Skeletal muscle satellite cell (primary cell): ENCODE data around the gene RAI14.
A peak's percentile ranks its signal among the peaks of the same experiment; 100 is the strongest.
"Not testable (repeated sequence)": the region's sequence is repeated elsewhere in the genome, so short reads cannot be mapped to it uniquely, and the experiment has no call there.

Source experiments
- H3K27me3 ChIP-seq: 2 replicates; pipeline ENCODE4 v1.7.0; 2013; ENCODE audit warnings: low read length; ENCODE audit not compliant: control insufficient read depth, insufficient read depth
- H3K36me3 ChIP-seq: 2 replicates; pipeline ENCODE4 v1.7.0; 2013; ENCODE audit warnings: mild to moderate bottlenecking, control low read depth, low read length; ENCODE audit not compliant: insufficient read depth
- H3K4me1 ChIP-seq: 2 replicates; pipeline ENCODE4 v1.7.0; 2013; ENCODE audit warnings: low read length; ENCODE audit not compliant: control insufficient read depth, insufficient read depth
- H3K4me2 ChIP-seq: 2 replicates; pipeline ENCODE4 v1.7.0; 2013; ENCODE audit warnings: mild to moderate bottlenecking, low read length
- H3K4me3 ChIP-seq: 2 replicates; pipeline ENCODE4 v1.7.0; 2013; ENCODE audit warnings: low read length
- H3K9ac ChIP-seq: 2 replicates; pipeline ENCODE4 v1.7.0; 2013; ENCODE audit warnings: mild to moderate bottlenecking, low read depth, low read length, moderate library complexity
- H3K9me3 ChIP-seq: replicated peaks from 2 replicates; pipeline ENCODE4 v1.7.0; 2013; ENCODE audit warnings: mild to moderate bottlenecking, control low read depth, low read length

RAI14 gene

DNA sequence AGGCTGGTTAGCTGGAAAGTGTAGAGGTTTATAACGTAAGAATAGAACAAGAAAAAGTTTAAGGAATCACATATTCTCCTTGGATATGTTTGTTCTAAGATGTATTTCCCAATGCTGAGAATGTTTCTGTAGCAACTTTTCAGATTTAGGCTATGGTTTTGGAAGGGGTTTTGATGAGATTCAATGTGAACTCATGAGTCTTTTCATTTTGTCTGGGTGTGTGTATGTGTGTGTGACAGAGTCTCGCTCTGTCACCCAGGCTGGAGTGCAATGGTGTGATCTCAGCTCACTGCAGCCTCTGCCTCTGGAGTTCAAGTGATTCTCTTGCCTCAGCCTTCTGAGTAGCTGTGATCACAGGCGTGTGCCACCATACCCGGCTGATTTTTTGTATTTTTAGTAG lies 38.6 kb downstream of the RAI14 start:
- H3K9me3 ChIP-seq = no peaks in the 10 kb centered on the region
- H3K36me3 ChIP-seq = peaks cover 66% of the 10 kb centered on the region
- H3K9ac ChIP-seq = no peak overlapping the region
- no peak overlapping the region for H3K4me2 ChIP-seq
- no peaks in the 10 kb centered on the region for H3K27me3 ChIP-seq
- H3K4me1 ChIP-seq = peaks cover 22% of the 10 kb centered on the region
- no peak overlapping the region for H3K4me3 ChIP-seq

DNA sequence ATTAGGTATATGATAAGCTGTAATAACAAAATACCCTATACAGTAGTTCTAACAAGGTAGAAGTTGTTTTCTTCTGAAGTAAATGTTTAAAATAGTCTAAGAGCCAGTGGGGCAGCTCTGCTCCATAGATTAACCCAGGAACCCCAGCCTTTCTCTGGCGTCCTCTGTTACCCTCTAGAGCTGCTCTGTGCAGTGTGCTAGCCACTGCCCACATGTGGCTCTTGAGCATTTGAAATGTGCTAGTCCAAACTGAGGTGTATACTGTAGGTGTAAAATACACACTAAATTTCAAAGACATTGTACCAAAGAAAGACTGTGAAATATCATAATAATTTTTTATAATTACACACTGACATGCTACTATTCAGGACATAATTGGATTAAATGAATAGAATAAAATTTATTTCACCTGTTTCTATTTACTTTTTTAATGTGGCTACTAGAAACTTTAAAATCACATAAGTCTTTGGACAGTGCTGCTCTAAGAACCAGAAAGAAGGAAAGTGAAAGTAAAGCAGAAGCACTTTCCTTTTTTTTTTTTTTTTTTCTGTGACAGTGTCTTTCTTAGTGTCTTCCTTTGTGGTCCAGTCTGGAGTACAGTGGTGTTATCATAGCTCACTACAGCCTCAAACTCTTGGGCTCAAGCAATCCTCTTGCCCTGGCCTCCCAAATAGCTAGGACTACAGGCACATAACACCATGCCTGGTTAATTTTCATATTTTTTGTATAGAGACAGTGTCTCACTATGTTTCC lies 39.3 kb downstream of the RAI14 start:
- Histone ChIP-seq H3K36me3 (peaks cover 59% of the 10 kb centered on the region), H3K27me3 (no peaks in the 10 kb centered on the region), H3K4me1 (peaks cover 22% of the 10 kb centered on the region), H3K9me3 (no peaks in the 10 kb centered on the region), H3K4me2 (peak overlapping the region; percentile 45), H3K9ac (no peak overlapping the region), H3K4me3 (no peak overlapping the region)

DNA sequence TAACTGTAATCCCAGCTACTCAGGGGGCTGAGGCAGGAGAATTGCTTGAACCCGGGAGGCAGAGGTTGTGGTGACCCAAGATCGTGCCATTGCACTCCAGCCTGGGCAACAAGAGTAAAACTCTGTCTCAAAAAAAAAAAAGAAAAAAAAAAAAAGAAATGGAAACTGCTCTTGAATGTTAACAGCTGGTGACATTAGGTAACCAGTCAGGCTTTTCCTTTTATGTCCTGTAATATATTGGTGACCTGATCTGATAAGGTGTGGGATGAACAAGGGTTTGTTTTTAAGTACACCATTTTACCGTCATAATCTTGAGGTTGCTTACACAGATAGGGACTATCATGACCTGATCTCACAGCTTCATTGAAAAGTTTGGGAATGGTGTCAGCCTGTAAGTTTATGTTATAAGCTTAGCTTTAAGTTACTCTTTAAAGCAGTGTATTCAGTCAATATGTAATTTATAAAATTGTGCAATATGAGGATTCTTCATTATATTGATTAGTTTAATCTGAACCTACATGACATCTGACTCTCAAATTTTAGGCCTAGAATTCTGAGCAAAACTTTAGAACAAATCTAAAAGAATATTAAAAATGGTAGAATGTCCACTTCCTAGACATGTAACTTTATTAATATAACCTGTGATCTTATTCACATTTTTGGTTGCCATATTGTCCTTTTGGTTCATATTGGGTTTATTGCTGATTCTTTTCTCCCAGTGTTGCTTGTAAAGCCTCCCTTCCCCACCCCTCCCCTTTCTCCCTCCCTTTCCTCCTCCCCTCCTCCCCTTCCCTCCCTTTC lies 41.4 kb downstream of the RAI14 start:
- Histone ChIP-seq H3K4me3 (no peak overlapping the region), H3K27me3 (no peaks in the 10 kb centered on the region), H3K36me3 (peaks cover 48% of the 10 kb centered on the region)

DNA sequence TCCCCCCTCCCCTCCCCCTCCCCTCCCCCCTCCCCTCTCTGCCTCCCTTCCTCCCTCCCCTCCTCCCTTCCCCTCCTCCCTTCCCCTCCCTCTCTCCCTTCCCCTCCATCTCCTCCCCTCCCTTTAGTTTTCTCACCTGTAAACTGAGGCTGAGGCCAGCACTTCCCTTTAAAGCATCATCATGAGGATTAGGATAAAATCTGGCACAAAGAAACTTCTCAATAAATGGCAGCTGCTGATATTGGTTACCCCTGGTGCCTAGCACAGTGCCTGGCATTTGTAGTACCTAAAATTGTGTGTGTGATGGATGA lies 41.9 kb downstream of the RAI14 start:
- Histone ChIP-seq H3K4me3 (no peak overlapping the region), H3K36me3 (peaks cover 42% of the 10 kb centered on the region), H3K27me3 (no peaks in the 10 kb centered on the region), H3K9ac (no peak overlapping the region), H3K4me1 (peaks cover 15% of the 10 kb centered on the region), H3K4me2 (no peak overlapping the region), H3K9me3 (no peaks in the 10 kb centered on the region)

More for the DNA sequence above, 41.4 kb downstream of the RAI14 start:
- H3K9me3 ChIP-seq = no peaks in the 10 kb centered on the region
- H3K9ac ChIP-seq = no peak overlapping the region
- H3K4me1 ChIP-seq = peaks cover 15% of the 10 kb centered on the region
- no peak overlapping the region for H3K4me2 ChIP-seq

DNA sequence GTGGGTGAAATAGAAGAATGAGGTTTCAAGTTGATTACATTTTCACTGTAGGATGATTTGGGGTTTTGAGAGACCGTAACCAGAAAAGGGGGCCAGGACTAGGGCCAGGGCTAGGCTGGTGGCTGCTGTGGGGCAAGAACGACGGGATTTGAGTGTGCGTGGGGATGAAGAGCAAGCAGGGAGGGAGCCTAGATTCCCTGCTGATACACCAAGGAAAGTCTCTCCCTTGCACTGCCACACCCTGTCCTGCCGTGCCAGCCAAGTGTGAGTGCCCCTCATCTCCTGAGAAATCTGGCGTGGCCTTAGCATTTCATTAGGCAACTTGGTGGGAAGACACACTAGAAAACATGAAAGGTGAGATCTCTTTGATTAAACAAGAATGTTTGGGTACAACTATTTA lies 42.6 kb downstream of the RAI14 start:
- no peak overlapping the region for H3K9ac ChIP-seq
- H3K27me3 ChIP-seq = no peaks in the 10 kb centered on the region
- H3K9me3 ChIP-seq = no peaks in the 10 kb centered on the region
- H3K36me3 ChIP-seq = peaks cover 35% of the 10 kb centered on the region
- H3K4me1 ChIP-seq = peaks cover 15% of the 10 kb centered on the region
- no peak overlapping the region for H3K4me3 ChIP-seq
- no peak overlapping the region for H3K4me2 ChIP-seq

DNA sequence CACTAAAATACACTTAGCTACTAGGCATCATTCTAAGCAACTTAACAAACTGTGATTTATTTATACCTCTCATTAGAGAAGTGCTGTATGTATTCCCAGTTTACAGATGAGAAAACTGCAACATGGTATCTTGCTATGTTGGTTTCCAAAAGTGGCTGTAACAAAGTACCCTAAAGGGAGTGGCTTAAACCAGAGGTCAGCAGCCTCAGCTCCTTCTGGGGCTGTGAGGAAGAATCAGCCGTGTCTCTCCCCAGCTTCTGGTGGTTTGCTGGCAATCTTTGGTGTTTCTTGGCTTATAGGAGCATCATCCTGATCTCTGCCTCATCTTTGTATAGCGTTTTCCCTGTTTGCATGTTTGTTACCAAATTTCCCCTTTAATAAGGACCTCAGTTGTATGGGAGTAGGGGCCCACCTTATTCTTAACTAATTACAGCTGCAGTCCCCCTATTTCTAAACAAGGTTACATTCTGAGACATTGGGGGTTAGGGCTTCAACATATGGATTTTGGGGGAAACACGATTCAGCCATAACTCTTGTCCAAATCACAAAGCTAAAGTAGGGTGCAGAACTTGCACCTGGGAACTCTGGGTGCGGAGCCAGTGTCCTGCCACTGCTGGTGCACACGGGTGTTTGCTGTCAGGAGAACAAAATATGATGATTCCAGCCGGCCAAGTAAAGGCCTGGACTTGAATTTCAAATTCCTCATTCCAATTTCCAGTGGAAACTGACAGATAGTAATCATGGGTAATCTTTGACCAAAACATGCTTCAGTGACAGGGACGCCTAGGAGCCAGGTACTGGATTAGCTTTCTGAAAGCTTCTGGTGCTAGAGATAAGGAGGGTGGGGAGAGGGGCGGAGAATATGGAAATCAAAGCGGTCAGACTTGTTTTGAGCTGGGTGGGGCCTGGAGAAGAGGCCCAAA lies 43.3 kb downstream of the RAI14 start:
- Histone ChIP-seq H3K4me3 (no peak overlapping the region), H3K9ac (no peak overlapping the region), H3K4me1 (peaks cover 15% of the 10 kb centered on the region), H3K9me3 (no peaks in the 10 kb centered on the region), H3K36me3 (peaks cover 28% of the 10 kb centered on the region), H3K27me3 (no peaks in the 10 kb centered on the region), H3K4me2 (no peak overlapping the region)

DNA sequence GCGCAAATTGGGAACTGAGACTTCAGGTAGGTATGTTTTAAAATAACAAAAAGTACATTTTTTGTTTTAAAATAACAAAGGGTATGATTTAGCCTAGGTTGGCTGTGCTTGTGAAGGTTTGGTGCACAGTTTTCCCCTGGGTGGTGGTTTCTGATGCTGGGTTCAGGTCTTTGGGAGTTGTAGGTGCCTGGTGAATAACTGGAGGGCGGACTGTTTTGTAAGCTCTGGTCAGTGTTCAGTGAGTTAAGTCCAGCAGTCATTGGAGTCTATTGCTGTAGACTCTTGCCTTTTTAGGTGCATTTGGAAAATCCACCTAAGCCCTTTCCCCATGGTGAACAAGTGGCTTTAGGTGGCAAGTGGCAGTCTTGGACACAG lies 43.9 kb downstream of the RAI14 start:
- Histone ChIP-seq H3K27me3 (no peaks in the 10 kb centered on the region), H3K36me3 (peaks cover 25% of the 10 kb centered on the region), H3K4me2 (no peak overlapping the region), H3K4me3 (no peak overlapping the region), H3K4me1 (peaks cover 11% of the 10 kb centered on the region), H3K9ac (no peak overlapping the region), H3K9me3 (no peaks in the 10 kb centered on the region)

DNA sequence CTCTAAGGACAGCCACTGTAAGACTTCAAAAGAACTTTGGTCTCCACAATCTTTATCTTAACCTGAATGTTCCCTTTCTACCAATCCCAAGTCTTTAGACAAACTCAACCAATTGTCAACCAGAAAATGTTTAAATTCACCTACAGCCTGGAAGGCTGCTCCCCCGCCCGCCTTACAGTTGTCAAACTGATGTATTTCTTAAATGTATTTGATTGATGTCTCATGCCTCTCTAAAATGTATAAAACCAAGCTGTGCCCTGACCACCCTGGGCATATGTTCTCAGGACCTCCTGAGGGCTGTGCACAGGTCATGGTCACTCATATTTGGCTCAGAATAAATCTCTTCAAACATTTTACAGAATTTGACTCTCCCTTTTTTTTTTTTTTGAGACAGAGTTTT lies 45.3 kb downstream of the RAI14 start:
- H3K9me3 ChIP-seq, H3K27me3 ChIP-seq, H3K9ac ChIP-seq, H3K4me2 ChIP-seq, H3K4me3 ChIP-seq: not testable (repeated sequence)
- peaks cover 17% of the 10 kb centered on the region for H3K36me3 ChIP-seq
- H3K4me1 ChIP-seq = peaks cover 11% of the 10 kb centered on the region

DNA sequence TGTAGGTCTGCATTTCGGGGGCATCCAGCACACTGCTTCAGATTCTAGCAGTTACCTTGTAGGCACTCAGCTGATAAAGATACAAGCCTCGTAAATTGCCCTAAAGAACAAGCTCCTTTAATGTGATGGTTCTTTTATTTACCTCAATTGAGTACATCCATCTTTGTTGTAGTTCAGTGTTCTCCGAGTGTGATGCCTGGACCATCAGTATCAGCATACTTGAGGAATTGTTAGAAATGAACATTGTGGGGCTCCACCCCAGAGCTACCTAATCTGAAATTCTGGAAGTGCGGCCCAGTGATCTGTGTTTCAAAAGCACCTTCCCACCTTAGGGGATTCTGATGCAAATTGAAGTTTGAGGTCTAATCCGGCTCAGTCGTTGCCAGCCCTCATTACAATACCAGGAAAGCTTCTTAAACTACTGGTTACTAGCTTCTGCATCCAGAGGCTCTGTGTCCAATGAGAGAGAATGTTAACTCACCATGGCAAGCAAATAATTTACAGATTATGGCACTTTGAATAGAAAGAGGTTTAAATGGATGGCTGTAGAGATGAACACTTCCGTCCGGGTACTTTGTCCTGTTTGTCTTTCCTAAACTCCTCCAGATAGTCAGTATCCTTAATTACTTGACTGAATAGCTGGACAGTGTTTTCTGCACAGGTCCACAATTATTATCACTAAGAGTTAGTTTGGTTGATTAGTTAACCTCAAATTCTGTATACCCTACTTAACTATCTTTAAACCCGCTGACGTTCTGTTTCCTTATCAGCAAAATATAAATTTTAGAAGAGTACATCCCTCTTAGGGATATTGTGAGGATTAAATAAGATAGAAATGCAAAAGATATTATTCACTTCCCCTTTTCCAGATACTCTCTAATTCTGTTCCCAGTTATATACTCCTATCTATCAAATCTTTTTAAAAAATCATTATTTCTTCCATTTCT lies 47.9 kb downstream of the RAI14 start:
- Histone ChIP-seq H3K36me3 (peaks cover 7% of the 10 kb centered on the region), H3K27me3 (no peaks in the 10 kb centered on the region), H3K4me3 (no peak overlapping the region), H3K9me3 (no peaks in the 10 kb centered on the region), H3K9ac (no peak overlapping the region), H3K4me2 (no peak overlapping the region), H3K4me1 (peaks cover 29% of the 10 kb centered on the region)

DNA sequence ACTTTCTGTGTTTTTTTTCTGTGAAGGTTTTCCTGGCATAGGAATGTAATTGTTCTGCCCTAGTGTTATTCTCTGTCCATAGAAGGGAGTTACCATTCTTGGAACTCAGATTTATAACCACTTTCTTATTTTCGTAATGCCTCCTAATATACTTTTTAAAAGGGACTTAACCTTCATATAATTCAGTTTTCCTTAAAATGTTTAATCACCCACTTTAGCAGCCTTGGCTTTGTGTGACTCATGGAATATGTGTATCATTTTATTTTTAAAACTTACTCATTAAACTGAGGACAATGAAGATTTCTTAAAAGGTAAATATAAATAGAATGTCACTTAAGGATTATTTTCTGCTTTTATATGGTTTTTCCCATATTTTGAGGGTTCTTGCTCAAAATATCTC lies 50.0 kb downstream of the RAI14 start:
- H3K4me1 ChIP-seq = peaks cover 50% of the 10 kb centered on the region
- H3K4me3 ChIP-seq = no peak overlapping the region
- H3K27me3 ChIP-seq = no peaks in the 10 kb centered on the region
- H3K9ac ChIP-seq = peak overlapping the region; percentile 71
- H3K36me3 ChIP-seq = peaks cover 11% of the 10 kb centered on the region
- H3K9me3 ChIP-seq = no peaks in the 10 kb centered on the region
- H3K4me2 ChIP-seq = no peak overlapping the region
